NCI-H2227 (cell line): ENCODE results near the gene DCLRE1A.
"Not testable (repeated sequence)": the region's sequence is repeated elsewhere in the genome, so short reads cannot be mapped to it uniquely, and the experiment has no call there.

ENCODE experiments used
- DNase-seq: peaks from one replicate; lab custom pipeline; 2025; ENCODE audit not compliant: unreplicated experiment; lab: John Stamatoyannopoulos, UW

The DCLRE1A gene

GRCh38 chr10:113859261-113859660 lies 5.4 kb upstream of the DCLRE1A start:
- DNase-seq: no peak

- DNase-seq: no peak
Observed at GRCh38 chr10:113858541-113858940, 4.7 kb upstream of the DCLRE1A start.

- DNase-seq: no peak
Observed at GRCh38 chr10:113857210-113857609, 3.3 kb upstream of the DCLRE1A start.

GRCh38 chr10:113856563-113856962 lies 2.7 kb upstream of the DCLRE1A start:
- DNase-seq: no peak

GRCh38 chr10:113854761-113855588 lies 1.1 kb upstream of the DCLRE1A start:
- peak; percentile 73 for DNase-seq

- no peak for DNase-seq
Observed at GRCh38 chr10:113853578-113854012, 287 bp downstream of the DCLRE1A start.

GRCh38 chr10:113849946-113850345 lies 3.9 kb downstream of the DCLRE1A start:
- no peak for DNase-seq

GRCh38 chr10:113849140-113849803 lies 4.6 kb downstream of the DCLRE1A start:
- no peak for DNase-seq

- no peak for DNase-seq
Observed at GRCh38 chr10:113846036-113846435, 7.8 kb downstream of the DCLRE1A start.

GRCh38 chr10:113843972-113844485 lies 9.9 kb downstream of the DCLRE1A start:
- DNase-seq: no peak

- no peak for DNase-seq
Observed at GRCh38 chr10:113842171-113842570, 11.7 kb downstream of the DCLRE1A start.

- DNase-seq: not testable (repeated sequence)
Observed at GRCh38 chr10:113828567-113828966, 25.3 kb downstream of the DCLRE1A start.

- no peak for DNase-seq
Observed at GRCh38 chr10:113825791-113826190, 28.1 kb downstream of the DCLRE1A start.

- DNase-seq: no peak
Observed at GRCh38 chr10:113823389-113823788, 30.5 kb downstream of the DCLRE1A start.

GRCh38 chr10:113822174-113822573 lies 31.7 kb downstream of the DCLRE1A start:
- no peak for DNase-seq

GRCh38 chr10:113821306-113821705 lies 32.6 kb downstream of the DCLRE1A start:
- not testable (repeated sequence) for DNase-seq

GRCh38 chr10:113820507-113820906 lies 33.4 kb downstream of the DCLRE1A start:
- no peak for DNase-seq

- DNase-seq: no peak
Observed at GRCh38 chr10:113819989-113820388, 33.9 kb downstream of the DCLRE1A start.

- not testable (repeated sequence) for DNase-seq
Observed at GRCh38 chr10:113814700-113815099, 39.2 kb downstream of the DCLRE1A start.

- no peak for DNase-seq
Observed at GRCh38 chr10:113808168-113808567, 45.7 kb downstream of the DCLRE1A start.

GRCh38 chr10:113806503-113806902 lies 47.4 kb downstream of the DCLRE1A start:
- DNase-seq: no peak

- DNase-seq: no peak
Observed at GRCh38 chr10:113802997-113803396, 50.9 kb downstream of the DCLRE1A start.
